Activated naive CD4-positive, alpha-beta T cell treated with anti-CD3 and anti-CD28 coated beads, Interleukin-2, amount 10 ng/mL, durations not matched to agents 7 days and 5 days (primary cell): ENCODE data around the gene SPART.
"Not testable (repeated sequence)": the region's sequence is repeated elsewhere in the genome, so short reads cannot be mapped to it uniquely, and the experiment has no call there.

Source experiments
- CTCF ChIA-PET: fragments of 350-600 bp; sonication (Branson Sonifier 250); formaldehyde crosslinking; loops from one replicate; lab custom pipeline; 2021; ENCODE audit warnings: antibody characterized with exemption; lab: Charles Lee
- DNase-seq: peaks from one replicate; pipeline ENCODE4 v3.0.0-alpha.2; 2020
- H3K27ac Mint-ChIP-seq: one replicate; pipeline ENCODE4 v1.8.0; 2021; ENCODE audit warnings: mild to moderate bottlenecking, moderate library complexity, mixed read lengths
- H3K27me3 Mint-ChIP-seq: one replicate; pipeline ENCODE4 v1.8.0; 2021; ENCODE audit warnings: mild to moderate bottlenecking, mixed read lengths
- H3K36me3 Mint-ChIP-seq: one replicate; pipeline ENCODE4 v1.8.0; 2021; ENCODE audit warnings: mixed read lengths
- H3K4me1 Mint-ChIP-seq: one replicate; pipeline ENCODE4 v1.8.0; 2021; ENCODE audit warnings: mixed read lengths
- H3K4me3 Mint-ChIP-seq: one replicate; pipeline ENCODE4 v1.8.0; 2021; ENCODE audit warnings: mild to moderate bottlenecking, moderate library complexity, mixed read lengths
- H3K9me3 Mint-ChIP-seq: one replicate; pipeline ENCODE4 v1.8.0; 2021; ENCODE audit warnings: mixed read lengths

SPART gene

GRCh38 chr13:36344173-36344572 lies 2.0 kb downstream of the SPART start:
- DNase-seq: no peak
- Mint-ChIP-seq H3K9me3 (no peaks in the 10 kb centered on the region), H3K36me3 (no peaks in the 10 kb centered on the region), H3K27me3 (peaks cover 7% of the 10 kb centered on the region), H3K4me1 (peaks cover 25% of the 10 kb centered on the region), H3K4me3 (peak overlapping the region; percentile 19), H3K27ac (no peak overlapping the region)
- CTCF ChIA-PET: interaction anchor here (0.9 kb wide), 1 partner anchor 75 kb away, joined by 4 read pairs; no protein-coding TSS in a partner anchor

DNA sequence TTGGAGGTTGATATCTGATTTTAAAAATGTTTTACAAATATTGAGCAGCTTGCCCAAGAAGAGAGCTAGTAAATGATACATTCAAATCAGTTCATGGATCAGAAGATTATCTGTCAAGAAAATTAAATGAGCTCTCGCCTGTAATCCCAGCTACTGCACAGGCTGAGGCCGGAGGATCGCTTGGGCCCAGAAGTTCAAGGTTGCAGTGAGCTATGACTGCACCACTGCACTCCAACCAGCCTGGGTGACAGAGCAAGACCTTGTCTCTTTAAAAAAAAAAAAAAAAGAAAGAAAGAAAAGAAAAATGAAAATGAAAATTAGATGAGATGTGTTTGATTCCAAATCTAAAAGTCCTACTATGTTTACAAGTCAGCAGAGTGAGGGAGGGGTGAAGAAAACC lies 2.4 kb downstream of the SPART start:
- no peak for DNase-seq
- Mint-ChIP-seq H3K36me3 (no peaks in the 10 kb centered on the region), H3K4me3 (no peak overlapping the region), H3K27ac (no peak overlapping the region), H3K27me3 (peaks cover 7% of the 10 kb centered on the region), H3K9me3 (no peaks in the 10 kb centered on the region), H3K4me1 (peaks cover 29% of the 10 kb centered on the region)
- CTCF ChIA-PET: interaction anchor here (0.9 kb wide), 1 partner anchor 76 kb away, joined by 4 read pairs; no protein-coding TSS in a partner anchor

GRCh38 chr13:36342715-36343114 lies 3.5 kb downstream of the SPART start:
- H3K27ac Mint-ChIP-seq: no peak overlapping the region
- CTCF ChIA-PET: no interaction called here

DNA sequence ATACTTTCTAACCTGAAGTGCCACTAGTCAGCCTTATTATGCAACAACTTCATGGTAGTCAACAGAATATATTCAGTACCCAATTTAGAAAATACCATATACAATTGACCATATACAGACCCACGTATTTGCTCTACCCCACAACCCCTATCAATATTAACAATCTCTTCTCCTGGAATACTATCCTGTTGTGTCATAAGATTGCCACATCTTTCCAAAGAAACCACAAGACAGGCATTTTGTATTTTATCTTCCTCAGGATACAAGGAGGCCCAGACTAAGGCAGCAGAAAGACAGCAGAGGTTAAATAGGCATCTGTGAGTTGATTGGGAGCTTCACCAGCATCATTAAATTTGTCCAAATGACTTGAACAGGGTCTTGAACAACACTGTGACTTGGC lies 4.5 kb downstream of the SPART start:
- DNase-seq: no peak
- Mint-ChIP-seq H3K36me3 (peaks cover 2% of the 10 kb centered on the region), H3K9me3 (no peaks in the 10 kb centered on the region), H3K27ac (no peak overlapping the region), H3K4me3 (no peak overlapping the region), H3K4me1 (peaks cover 33% of the 10 kb centered on the region), H3K27me3 (peaks cover 7% of the 10 kb centered on the region)
- CTCF ChIA-PET: no interaction called here

More at GRCh38 chr13:36342715-36343114, 3.5 kb downstream of the SPART start:
- DNase-seq: no peak
- H3K36me3 Mint-ChIP-seq: no peaks in the 10 kb centered on the region
- H3K4me3 Mint-ChIP-seq: no peak overlapping the region
- no peaks in the 10 kb centered on the region for H3K9me3 Mint-ChIP-seq
- peaks cover 7% of the 10 kb centered on the region for H3K27me3 Mint-ChIP-seq
- H3K4me1 Mint-ChIP-seq: peaks cover 31% of the 10 kb centered on the region

GRCh38 chr13:36339600-36340155 lies 6.5 kb downstream of the SPART start:
- Mint-ChIP-seq H3K4me1 (peaks cover 36% of the 10 kb centered on the region), H3K36me3 (peaks cover 5% of the 10 kb centered on the region), H3K27ac (no peak overlapping the region), H3K9me3 (no peaks in the 10 kb centered on the region), H3K27me3 (peaks cover 3% of the 10 kb centered on the region), H3K4me3 (no peak overlapping the region)
- DNase-seq: no peak
- CTCF ChIA-PET: no interaction called here

GRCh38 chr13:36337938-36338641 lies 8.1 kb downstream of the SPART start:
- CTCF ChIA-PET: no interaction called here
- Mint-ChIP-seq H3K27ac (no peak overlapping the region), H3K4me1 (peaks cover 29% of the 10 kb centered on the region), H3K4me3 (no peak overlapping the region), H3K9me3 (no peaks in the 10 kb centered on the region), H3K27me3 (no peaks in the 10 kb centered on the region), H3K36me3 (peaks cover 7% of the 10 kb centered on the region)
- no peak for DNase-seq

- peaks cover 24% of the 10 kb centered on the region for H3K36me3 Mint-ChIP-seq
- H3K4me1 Mint-ChIP-seq: peaks cover 22% of the 10 kb centered on the region
- DNase-seq: no peak
- CTCF ChIA-PET: no interaction called here
- no peak overlapping the region for H3K27ac Mint-ChIP-seq
- no peaks in the 10 kb centered on the region for H3K27me3 Mint-ChIP-seq
- no peak overlapping the region for H3K4me3 Mint-ChIP-seq
- H3K9me3 Mint-ChIP-seq: no peaks in the 10 kb centered on the region
Measured at GRCh38 chr13:36332986-36333385, 13.2 kb downstream of the SPART start.

GRCh38 chr13:36332255-36332654 lies 13.9 kb downstream of the SPART start:
- H3K27ac Mint-ChIP-seq, H3K27me3 Mint-ChIP-seq, DNase-seq, H3K9me3 Mint-ChIP-seq, H3K4me3 Mint-ChIP-seq, CTCF ChIA-PET: not testable (repeated sequence)
- H3K4me1 Mint-ChIP-seq: peaks cover 20% of the 10 kb centered on the region
- H3K36me3 Mint-ChIP-seq: peaks cover 29% of the 10 kb centered on the region

DNA sequence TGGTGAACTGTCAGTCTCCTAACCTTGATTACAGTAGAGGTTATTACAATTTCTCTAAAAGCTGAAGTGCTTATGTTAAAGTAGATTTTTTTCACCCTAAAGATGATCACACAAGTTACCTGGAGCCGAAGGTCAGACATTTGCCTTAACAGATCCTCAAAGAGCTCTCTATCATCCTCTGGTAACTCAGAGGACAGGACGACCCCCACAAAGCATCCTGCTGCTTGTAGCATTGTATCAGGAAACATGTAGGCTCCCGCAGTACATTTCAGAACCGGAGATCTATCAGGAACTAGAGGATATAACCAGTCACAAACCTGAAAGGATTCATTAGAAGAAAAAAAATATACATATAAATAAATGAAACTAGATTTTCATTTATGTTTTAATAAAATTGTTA lies 14.9 kb downstream of the SPART start:
- no peaks in the 10 kb centered on the region for H3K27me3 Mint-ChIP-seq
- H3K4me1 Mint-ChIP-seq: peaks cover 11% of the 10 kb centered on the region
- H3K36me3 Mint-ChIP-seq: peaks cover 31% of the 10 kb centered on the region
- no peak overlapping the region for H3K27ac Mint-ChIP-seq
- CTCF ChIA-PET: interaction anchor here (1.0 to 1.3 kb wide), 2 partner anchors 16 to 48 kb away, joined by 3 to 5 read pairs; no protein-coding TSS in a partner anchor
- no peak overlapping the region for H3K4me3 Mint-ChIP-seq
- no peak for DNase-seq
- H3K9me3 Mint-ChIP-seq: no peaks in the 10 kb centered on the region

GRCh38 chr13:36329361-36329760 lies 16.8 kb downstream of the SPART start:
- Mint-ChIP-seq H3K27me3 (no peaks in the 10 kb centered on the region), H3K36me3 (peaks cover 38% of the 10 kb centered on the region), H3K27ac (no peak overlapping the region), H3K4me1 (peaks cover 5% of the 10 kb centered on the region), H3K4me3 (no peak overlapping the region), H3K9me3 (no peaks in the 10 kb centered on the region)
- DNase-seq: no peak
- CTCF ChIA-PET: no interaction called here

GRCh38 chr13:36328821-36329220 lies 17.4 kb downstream of the SPART start:
- H3K27me3 Mint-ChIP-seq: no peaks in the 10 kb centered on the region
- peaks cover 4% of the 10 kb centered on the region for H3K4me1 Mint-ChIP-seq
- CTCF ChIA-PET: no interaction called here
- H3K9me3 Mint-ChIP-seq: no peaks in the 10 kb centered on the region
- DNase-seq: no peak
- no peak overlapping the region for H3K4me3 Mint-ChIP-seq
- H3K36me3 Mint-ChIP-seq: peaks cover 40% of the 10 kb centered on the region
- no peak overlapping the region for H3K27ac Mint-ChIP-seq

DNA sequence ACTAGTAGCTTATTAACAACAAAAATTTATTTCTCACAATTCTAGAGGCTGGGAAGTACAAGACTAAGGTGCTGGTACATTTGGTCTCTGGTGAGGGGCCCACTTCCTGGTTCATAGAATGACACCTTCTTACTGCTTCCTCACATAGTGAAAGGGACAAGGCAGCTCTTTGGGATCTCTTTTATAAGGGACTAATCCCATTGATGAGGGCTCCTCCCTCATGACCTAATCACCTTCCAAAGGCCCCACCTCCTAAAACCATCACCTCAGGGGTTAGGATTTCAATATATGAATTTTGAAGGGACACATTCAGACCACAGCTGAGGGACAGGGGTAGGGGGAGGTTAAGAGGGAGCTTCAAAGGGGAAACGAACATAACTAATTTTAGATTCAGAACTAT lies 20.3 kb downstream of the SPART start:
- H3K9me3 Mint-ChIP-seq: no peaks in the 10 kb centered on the region
- no peak overlapping the region for H3K27ac Mint-ChIP-seq
- H3K4me1 Mint-ChIP-seq: no peaks in the 10 kb centered on the region
- H3K4me3 Mint-ChIP-seq: no peak overlapping the region
- DNase-seq: no peak
- peaks cover 47% of the 10 kb centered on the region for H3K36me3 Mint-ChIP-seq
- no peaks in the 10 kb centered on the region for H3K27me3 Mint-ChIP-seq
- CTCF ChIA-PET: no interaction called here

- DNase-seq, H3K4me1 Mint-ChIP-seq, CTCF ChIA-PET, H3K27ac Mint-ChIP-seq, H3K4me3 Mint-ChIP-seq, H3K9me3 Mint-ChIP-seq, H3K27me3 Mint-ChIP-seq: not testable (repeated sequence)
- H3K36me3 Mint-ChIP-seq: peaks cover 43% of the 10 kb centered on the region
Measured at GRCh38 chr13:36324881-36325280, 21.3 kb downstream of the SPART start.

DNA sequence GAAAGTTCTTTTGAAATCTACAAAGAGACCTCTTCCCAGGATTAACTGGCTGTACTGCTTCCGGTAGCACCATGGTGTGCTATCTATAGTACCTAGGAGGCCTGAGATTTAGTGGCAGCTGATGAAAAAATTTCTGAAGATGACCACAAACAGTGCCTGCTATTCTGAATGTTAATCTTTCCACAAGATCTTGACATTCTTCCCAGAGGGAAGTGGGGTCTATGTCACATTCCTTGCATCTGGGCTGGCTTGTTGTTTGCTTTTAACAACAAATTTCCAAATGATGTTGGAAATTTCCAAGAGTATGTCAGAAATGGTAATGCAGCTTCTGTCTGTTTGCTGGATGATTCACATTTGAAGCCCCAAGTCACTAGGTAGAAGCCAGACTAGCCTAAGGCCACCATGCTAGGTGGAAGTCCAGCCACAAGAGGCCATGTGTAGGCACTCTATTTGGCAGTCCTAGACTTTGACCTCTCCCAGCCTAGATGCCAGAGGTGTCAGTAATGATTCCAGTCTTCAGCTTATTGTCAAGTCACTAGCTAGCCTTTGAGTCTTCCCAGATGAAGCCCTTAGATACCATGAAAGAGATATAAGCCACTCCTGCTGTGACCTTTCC lies 22.1 kb downstream of the SPART start:
- H3K4me1 Mint-ChIP-seq: no peaks in the 10 kb centered on the region
- CTCF ChIA-PET: interaction anchor here (0.6 kb wide), 1 partner anchor 670 kb away, joined by 3 read pairs; no protein-coding TSS in a partner anchor
- H3K36me3 Mint-ChIP-seq: peaks cover 41% of the 10 kb centered on the region
- DNase-seq: no peak
- no peaks in the 10 kb centered on the region for H3K9me3 Mint-ChIP-seq
- H3K27ac Mint-ChIP-seq: no peak overlapping the region
- no peak overlapping the region for H3K4me3 Mint-ChIP-seq
- no peaks in the 10 kb centered on the region for H3K27me3 Mint-ChIP-seq
